Adipose tissue (tissue), 3 donors: ENCODE results near the gene SERPINA10. TPM values are rescaled to one million over a fixed set of nuclear protein-coding genes. Genes with fewer than 3 reads are reported as not detected.
"Not testable (repeated sequence)": the region's sequence is repeated elsewhere in the genome, so short reads cannot be mapped to it uniquely, and the experiment has no call there.

Experiments
- H3K27ac ChIP-seq: one replicate; pipeline ENCODE4 v1.5.1; 2013; ENCODE audit warnings: low read depth, low read length
- WGBS, 3 donors: extraction: QIAGEN DNeasy Blood & Tissue Kit; methylation state at CpG; one replicate each; pipeline ENCODE4 v1.1.7; 2013; 5-methylcytosine and 5-hydroxymethylcytosine counted together
- polyA plus RNA-seq, 3 donors: library from polyadenylated mRNA; stranded (reverse); fragments of 200-250 nt; gene quantifications; one replicate each; pipeline ENCODE4 v1.2.3, GENCODE V29; 2013
- donor health status: healthy with polysubstance abuse.
- donor health status: Bipolar disorder and iron deficiency.
- donor health status: healthy.

The SERPINA10 gene
- polyA plus RNA-seq, 3 donors = 0.07 TPM; not detected in 2

DNA sequence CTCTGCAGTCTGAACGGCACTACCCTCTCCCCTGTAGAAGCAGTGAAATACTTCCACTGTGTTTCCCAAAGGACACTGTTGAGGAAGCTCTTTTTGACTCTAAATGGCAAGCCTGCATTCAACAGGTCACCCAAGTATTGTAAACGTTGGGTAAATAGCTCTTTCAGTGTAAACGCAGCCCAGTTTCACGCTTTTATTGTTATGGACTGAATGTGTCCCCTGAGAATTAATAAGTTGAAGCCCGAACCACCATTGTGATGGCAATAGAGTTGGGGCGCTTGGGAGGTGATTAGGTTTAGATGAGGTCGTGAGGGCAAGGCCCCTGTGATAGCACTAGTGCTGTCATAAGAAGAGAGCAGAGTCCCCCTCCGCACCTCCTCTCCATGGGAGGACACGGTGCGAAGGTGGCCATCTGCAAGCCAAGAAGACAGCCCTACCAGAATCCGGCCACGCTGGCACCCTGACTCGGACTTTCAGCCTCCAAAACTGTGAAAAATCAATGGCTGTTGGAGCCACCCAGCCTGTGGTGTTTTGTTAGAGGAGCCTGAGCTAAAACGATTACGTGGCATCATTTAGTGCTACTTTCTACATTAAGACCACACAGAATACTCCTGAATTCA, 1.1 kb downstream of the SERPINA10 start:
- 82 to 84% (median 83%) methylated on average over 15 of the region's 15 CpGs for WGBS, 3 donors
- no peak overlapping the region for H3K27ac ChIP-seq

GRCh38 chr14:94291159-94291905, 1.7 kb downstream of the SERPINA10 start:
- no peak overlapping the region for H3K27ac ChIP-seq
- 87 to 90% (median 89%) methylated on average over 13 of the region's 13 CpGs for WGBS, 3 donors

GRCh38 chr14:94290197-94290596, 2.9 kb downstream of the SERPINA10 start:
- WGBS, 3 donors = 77 to 87% (median 78%) methylated on average over 8 of the region's 8 CpGs
- no peak overlapping the region for H3K27ac ChIP-seq

DNA sequence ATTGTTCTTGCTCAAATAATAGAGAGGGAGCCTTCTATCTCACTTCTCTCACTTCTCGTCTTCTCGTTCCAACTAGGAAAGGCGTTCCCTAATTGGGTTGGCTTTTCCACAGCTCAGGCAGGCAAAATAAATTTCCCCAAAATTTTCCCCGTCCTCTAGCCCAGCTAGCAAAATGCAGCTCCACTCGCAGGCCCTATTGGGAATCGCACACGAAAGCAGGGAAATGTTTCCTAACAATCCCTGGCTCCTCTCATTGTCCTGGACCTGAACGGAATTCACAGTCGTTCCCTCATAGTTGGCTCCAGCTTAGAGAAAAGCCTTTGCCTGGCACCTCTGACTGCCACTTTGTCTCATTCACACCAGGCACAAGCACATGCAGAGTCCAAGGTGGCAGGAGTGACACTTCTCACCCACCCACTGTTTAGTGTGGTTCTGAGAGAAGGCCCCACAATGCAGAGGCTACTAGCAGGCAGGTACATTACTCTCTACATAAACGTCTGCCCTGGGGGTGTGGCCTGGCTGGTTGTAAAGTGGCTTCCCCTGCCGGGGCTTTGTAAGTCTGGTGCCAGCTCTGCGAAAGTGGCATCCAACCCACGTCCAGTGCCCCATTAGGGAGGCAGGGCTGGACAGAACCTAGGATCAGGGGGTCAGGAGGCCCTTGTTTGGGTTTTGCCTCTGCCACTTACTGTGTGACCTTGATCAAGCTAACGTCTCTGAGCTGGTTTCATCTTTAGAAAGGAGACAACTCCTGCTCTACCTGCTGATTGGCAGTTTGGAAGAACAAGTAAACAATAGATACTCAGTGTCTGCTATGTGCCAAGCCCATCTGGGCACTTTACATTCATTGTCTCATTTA, 4.2 kb downstream of the SERPINA10 start:
- no peak overlapping the region for H3K27ac ChIP-seq
- 66 to 74% (median 74%) methylated on average over 14 of the region's 14 CpGs for WGBS, 3 donors

- no peak overlapping the region for H3K27ac ChIP-seq
These were observed 7.9 kb downstream of the SERPINA10 start for GRCh38 chr14:94285158-94285557.

- no peak overlapping the region for H3K27ac ChIP-seq
- WGBS, 3 donors = 71 to 90% (median 77%) methylated on average over 2 of the region's 2 CpGs
These were observed 8.8 kb downstream of the SERPINA10 start for GRCh38 chr14:94284221-94284620.

GRCh38 chr14:94282991-94283723, 9.9 kb downstream of the SERPINA10 start:
- 78 to 88% (median 81%) methylated on average over 2 of the region's 2 CpGs for WGBS, 3 donors

GRCh38 chr14:94278731-94279130, 14.3 kb downstream of the SERPINA10 start:
- no peak overlapping the region for H3K27ac ChIP-seq
- WGBS, 3 donors = 71 to 79% (median 73%) methylated on average over 2 of the region's 2 CpGs

More at GRCh38 chr14:94282991-94283723, 9.9 kb downstream of the SERPINA10 start:
- no peak overlapping the region for H3K27ac ChIP-seq

GRCh38 chr14:94276898-94277561, 16.0 kb downstream of the SERPINA10 start:
- not testable (repeated sequence) for H3K27ac ChIP-seq
- WGBS, 3 donors = 75 to 86% (median 84%) methylated on average over 11 of the region's 11 CpGs

DNA sequence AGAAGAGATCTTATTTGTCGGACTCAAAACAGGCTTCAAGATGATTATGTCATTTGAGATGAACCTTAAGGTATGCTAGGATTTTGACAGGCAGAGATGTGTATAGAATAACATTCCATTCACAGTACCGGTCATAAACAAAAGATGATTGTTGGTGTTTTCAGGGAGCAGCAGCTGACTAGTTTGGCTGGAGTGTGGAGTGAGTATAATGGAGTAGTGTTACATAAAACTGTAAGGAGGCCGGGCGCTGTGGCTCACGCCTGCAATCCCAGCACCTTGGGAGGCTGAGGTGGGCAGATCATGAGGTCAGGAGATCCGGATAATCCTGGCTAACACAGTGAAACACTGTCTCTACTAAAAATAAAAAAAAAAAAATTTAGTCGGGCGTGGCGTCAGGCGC, 23.9 kb downstream of the SERPINA10 start:
- 69 to 86% (median 83%) methylated on average over 10 of the region's 10 CpGs for WGBS, 3 donors

GRCh38 chr14:94268582-94268981, 24.5 kb downstream of the SERPINA10 start:
- WGBS, 3 donors = 78 to 85% (median 81%) methylated on average over 7 of the region's 7 CpGs
- not testable (repeated sequence) for H3K27ac ChIP-seq

More for the DNA sequence above, 23.9 kb downstream of the SERPINA10 start:
- H3K27ac ChIP-seq = no peak overlapping the region

GRCh38 chr14:94267352-94267751, 25.7 kb downstream of the SERPINA10 start:
- 78 to 95% (median 85%) methylated on average over 1 of the region's 1 CpG for WGBS, 3 donors
- H3K27ac ChIP-seq = no peak overlapping the region

- H3K27ac ChIP-seq = not testable (repeated sequence)
- 63 to 90% (median 84%) methylated on average over 3 of the region's 3 CpGs for WGBS, 3 donors
These were observed 28.9 kb downstream of the SERPINA10 start for GRCh38 chr14:94264195-94264594.

GRCh38 chr14:94244182-94244581, 48.9 kb downstream of the SERPINA10 start:
- no peak overlapping the region for H3K27ac ChIP-seq
- 89 to 92% (median 92%) methylated on average over 2 of the region's 2 CpGs for WGBS, 3 donors

- WGBS, 3 donors = 93 to 94% (median 94%) methylated on average over 2 of the region's 2 CpGs
- H3K27ac ChIP-seq = no peak overlapping the region
These were observed 53.7 kb downstream of the SERPINA10 start for GRCh38 chr14:94239406-94239805.

- WGBS, 3 donors = 78 to 84% (median 81%) methylated on average over 4 of the region's 4 CpGs
- no peak overlapping the region for H3K27ac ChIP-seq
These were observed 55.1 kb downstream of the SERPINA10 start for GRCh38 chr14:94237983-94238382.

DNA sequence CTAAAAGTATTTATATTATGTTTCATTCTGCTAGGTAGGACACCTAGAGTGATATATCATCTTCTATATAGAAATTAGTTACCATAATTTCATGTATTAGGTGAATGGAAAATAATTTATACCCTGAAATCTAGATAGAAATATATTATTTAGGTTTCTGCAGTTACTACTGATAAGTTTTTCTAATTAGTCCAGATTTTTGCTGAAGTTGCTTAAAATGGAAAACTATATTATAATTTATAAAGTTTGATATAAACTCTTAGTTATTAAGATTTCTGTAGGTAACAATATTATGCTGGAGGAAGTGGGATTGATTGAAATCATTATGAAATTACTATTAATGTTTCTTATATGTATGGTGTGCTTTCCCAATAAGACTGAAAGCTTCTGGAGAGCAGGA, 56.0 kb downstream of the SERPINA10 start:
- H3K27ac ChIP-seq = no peak overlapping the region
